ENCODE measurements around the gene KNCN. TPM values are rescaled to one million over a fixed set of nuclear protein-coding genes. Genes with fewer than 3 reads are reported as not detected.

The KNCN gene
- total RNA-seq, 2 donors from 2014 or later, result not detected

DNA sequence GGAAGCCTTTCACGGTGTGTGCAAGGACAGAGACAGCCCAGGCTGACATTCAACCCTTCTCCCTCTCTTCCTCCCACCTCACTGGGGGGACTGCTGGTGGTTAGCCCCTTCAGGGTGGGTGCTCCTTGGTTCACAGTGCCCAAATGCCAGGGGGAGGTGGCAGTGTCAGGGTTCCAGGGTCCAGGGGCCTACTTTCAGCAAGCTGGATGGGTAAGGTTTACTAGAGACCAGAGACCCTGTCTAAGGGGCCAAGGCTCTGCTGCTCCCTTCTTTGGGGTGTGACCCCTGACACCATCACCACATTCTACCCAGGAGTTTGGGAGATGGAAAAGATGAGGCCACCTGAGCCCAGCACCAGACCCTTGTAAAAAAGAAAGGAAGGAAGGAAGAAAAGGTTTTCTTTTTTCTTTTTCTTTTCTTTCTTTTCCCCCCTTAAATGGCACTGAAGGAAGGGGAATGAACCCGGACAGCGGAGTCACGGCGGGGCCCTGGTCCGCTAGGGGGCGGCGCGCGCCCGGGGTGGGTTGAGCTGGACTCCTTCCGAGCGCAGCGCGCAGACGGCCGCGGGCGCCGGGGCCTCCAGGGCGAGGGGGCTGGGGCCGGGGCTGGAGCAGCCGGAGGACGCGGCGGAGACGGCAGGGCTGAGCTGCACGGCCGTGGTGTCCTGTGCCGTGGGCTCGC, 18.8 kb downstream of the KNCN start:
- no peak for DNase-seq (ENCODE audit: low spot score)
- H3K27me3 ChIP-seq, result no peaks in the 10 kb centered on the region
- H3K27ac ChIP-seq, result peak overlapping the region in 1 of 2 donors; percentile 23

DNA sequence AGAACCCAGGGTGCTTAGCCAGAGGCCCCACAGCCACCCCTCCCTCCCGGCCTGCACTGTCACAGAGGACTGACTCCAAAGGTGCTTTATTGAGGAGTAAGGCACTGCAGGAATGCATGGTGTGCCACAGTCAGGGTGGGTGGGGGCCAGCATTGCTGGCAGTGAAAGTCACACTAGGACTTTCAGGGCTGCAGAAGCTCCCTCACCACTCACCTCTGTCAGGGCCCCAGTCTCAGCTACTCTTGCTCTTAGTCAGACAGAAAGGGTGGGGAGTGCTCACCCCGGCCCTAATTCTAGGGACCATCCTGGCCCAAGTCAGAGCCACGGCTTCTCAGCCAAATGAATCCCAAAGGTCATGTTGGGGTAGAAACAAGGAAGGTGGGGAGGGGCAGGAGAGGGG, 19.4 kb downstream of the KNCN start:
- Histone ChIP-seq H3K36me3 (no peaks in the 10 kb centered on the region), H3K9me3 (no peaks in the 10 kb centered on the region), H3K27ac (no peak overlapping the region), H3K27me3 (no peaks in the 10 kb centered on the region), H3K4me1 (peaks cover 0 to 8% of the 10 kb centered on the region in 2 donors), H3K4me3 (no peak overlapping the region)
- no peak for DNase-seq (ENCODE audit: low spot score)
- TF ChIP-seq, protein P1, sequence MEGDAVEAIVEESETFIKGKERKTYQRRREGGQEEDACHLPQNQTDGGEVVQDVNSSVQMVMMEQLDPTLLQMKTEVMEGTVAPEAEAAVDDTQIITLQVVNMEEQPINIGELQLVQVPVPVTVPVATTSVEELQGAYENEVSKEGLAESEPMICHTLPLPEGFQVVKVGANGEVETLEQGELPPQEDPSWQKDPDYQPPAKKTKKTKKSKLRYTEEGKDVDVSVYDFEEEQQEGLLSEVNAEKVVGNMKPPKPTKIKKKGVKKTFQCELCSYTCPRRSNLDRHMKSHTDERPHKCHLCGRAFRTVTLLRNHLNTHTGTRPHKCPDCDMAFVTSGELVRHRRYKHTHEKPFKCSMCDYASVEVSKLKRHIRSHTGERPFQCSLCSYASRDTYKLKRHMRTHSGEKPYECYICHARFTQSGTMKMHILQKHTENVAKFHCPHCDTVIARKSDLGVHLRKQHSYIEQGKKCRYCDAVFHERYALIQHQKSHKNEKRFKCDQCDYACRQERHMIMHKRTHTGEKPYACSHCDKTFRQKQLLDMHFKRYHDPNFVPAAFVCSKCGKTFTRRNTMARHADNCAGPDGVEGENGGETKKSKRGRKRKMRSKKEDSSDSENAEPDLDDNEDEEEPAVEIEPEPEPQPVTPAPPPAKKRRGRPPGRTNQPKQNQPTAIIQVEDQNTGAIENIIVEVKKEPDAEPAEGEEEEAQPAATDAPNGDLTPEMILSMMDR (IDR thresholded peaks at IDR 0.05), result no peak

More for the DNA sequence above, 18.8 kb downstream of the KNCN start:
- Histone ChIP-seq H3K4me1 (peaks cover 0 to 8% of the 10 kb centered on the region in 2 donors), H3K9me3 (no peaks in the 10 kb centered on the region), H3K4me3 (peak overlapping the region; percentile 26 to 48), H3K36me3 (no peaks in the 10 kb centered on the region)
- TF ChIP-seq, protein P1 (IDR thresholded peaks at IDR 0.05), result peak; percentile 67 to 81

DNA sequence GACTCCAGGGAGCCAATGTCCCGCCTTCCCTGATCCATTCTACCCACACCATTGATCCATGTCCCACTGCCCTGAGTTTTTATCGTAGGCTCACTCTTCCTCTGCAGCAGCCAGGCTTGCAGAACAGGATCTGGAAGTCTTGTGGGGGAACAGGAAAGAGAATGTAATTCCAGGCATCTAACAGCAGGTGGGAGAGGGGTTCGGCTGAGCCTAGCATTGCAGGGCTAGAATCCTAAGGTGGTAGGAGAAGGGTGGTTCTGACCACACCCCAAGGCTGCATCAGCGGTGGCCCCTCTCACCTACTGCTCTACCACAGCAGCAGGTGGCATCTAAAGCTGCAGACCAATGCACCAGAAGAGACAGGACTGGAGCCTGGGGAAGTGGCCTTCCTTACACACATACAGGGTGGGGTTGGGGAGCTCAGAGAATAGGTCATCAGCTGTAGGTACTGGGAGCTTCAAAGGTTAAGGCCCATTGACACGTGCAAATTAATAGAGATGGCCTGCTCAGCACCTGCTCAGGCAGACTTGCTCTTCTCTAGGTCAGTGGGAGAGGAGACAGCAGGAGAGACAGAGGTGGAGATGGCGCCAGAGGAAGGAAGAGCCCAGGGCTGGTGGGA, 20.5 kb downstream of the KNCN start:
- TF ChIP-seq, protein P1 (IDR thresholded peaks at IDR 0.05), result no peak
- Histone ChIP-seq H3K36me3 (no peaks in the 10 kb centered on the region), H3K27me3 (no peaks in the 10 kb centered on the region), H3K4me1 (peaks cover 0 to 8% of the 10 kb centered on the region in 2 donors), H3K4me3 (no peak overlapping the region), H3K9me3 (no peaks in the 10 kb centered on the region), H3K27ac (no peak overlapping the region)
- DNase-seq (ENCODE audit: low spot score), result no peak

DNA sequence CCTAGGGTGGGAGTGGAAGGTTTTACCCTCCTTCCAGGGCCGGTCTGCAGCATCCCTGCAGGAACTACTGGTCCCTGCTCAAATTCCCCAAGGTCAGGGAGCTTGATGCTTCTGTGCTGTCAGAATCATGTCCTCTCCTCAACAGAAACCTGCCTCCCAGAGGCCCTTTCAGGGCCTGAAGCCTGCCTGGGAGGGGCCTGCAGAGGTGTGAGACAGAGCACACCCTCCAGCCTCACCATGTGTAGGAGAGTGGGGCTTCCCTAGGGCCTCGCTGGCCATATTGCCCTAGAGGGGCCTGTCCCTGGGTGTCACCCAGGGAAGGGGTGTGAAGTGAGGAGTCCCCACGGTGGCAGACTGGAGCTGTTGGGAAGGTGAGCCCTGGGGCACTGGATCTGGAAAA, 21.1 kb downstream of the KNCN start:
- Histone ChIP-seq H3K27me3 (no peaks in the 10 kb centered on the region), H3K9me3 (no peaks in the 10 kb centered on the region), H3K4me3 (no peak overlapping the region), H3K27ac (no peak overlapping the region), H3K36me3 (no peaks in the 10 kb centered on the region), H3K4me1 (peaks cover 0 to 8% of the 10 kb centered on the region in 2 donors)
- no peak for DNase-seq (ENCODE audit: low spot score)
- TF ChIP-seq, protein P1 (IDR thresholded peaks at IDR 0.05), result no peak

DNA sequence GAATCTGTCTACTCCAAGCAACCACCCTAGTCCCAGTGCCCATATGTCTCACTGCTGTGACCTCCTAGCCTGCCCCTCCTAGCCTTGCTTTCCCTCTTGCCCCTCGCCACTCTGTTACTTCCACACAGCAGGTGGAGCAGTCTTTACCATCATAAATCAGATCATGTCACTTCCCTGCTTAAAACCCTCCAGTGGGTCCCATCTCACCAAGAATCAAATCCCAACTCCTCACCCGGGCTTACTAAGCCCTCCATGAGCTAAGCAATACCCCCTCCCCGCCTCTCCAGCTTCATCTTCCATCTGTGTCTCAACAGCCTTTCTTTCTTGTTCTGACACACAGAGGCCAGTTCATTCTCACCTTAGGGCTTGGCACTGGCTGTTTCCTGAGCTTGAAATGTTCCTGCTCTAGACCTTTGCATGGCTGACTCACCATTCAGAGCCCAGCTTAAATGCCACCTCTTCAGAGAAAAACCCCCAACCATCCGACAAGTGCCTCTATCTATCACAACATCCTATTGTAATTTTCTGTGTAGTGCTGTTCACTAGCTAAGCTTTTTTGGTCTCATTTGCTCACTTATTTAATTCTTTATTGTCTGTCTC, 22.3 kb downstream of the KNCN start:
- TF ChIP-seq, protein P1 (IDR thresholded peaks at IDR 0.05), result no peak
- Histone ChIP-seq H3K4me1 (peaks cover 0 to 8% of the 10 kb centered on the region in 2 donors), H3K9me3 (no peaks in the 10 kb centered on the region), H3K27ac (no peak overlapping the region), H3K36me3 (no peaks in the 10 kb centered on the region), H3K27me3 (no peaks in the 10 kb centered on the region), H3K4me3 (no peak overlapping the region)
- DNase-seq (ENCODE audit: low spot score), result no peak

Measured in right atrium auricular region (tissue), 2 donors.